ENCODE results near the gene HSCB.

Gene HSCB

GRCh38 chr22:28773461-28773867, 31.6 kb downstream of the HSCB start:
- Histone ChIP-seq H3K27ac (0 out of 2 replicates have a peak overlapping the region, but pooled peaks have one; percentile 30), H3K36me3 (ENCODE audit: insufficient read depth, low read length) (peaks cover 36% of the 10 kb centered on the region), H3K9me3 (ENCODE audit: low read depth, low read length) (no peaks in the 10 kb centered on the region), H3K4me3 (peak overlapping the region; percentile 92), H3K9ac (ENCODE audit: insufficient read length) (peak overlapping the region; percentile 96)
- DNase-seq (ENCODE audit: low read depth, low spot score) = no peak
- TF ChIP-seq POLR2AphosphoS5 (IDR thresholded peaks at IDR 0.05; ENCODE audit: borderline replicate concordance, low read depth, low read length) (no peak), EZH2 (IDR thresholded peaks at IDR 0.05) (no peak), FOXP2 (optimal IDR thresholded peaks at IDR 0.05; ENCODE audit: control extremely low read depth, extremely low read length, insufficient read depth) (no peak)

DNA sequence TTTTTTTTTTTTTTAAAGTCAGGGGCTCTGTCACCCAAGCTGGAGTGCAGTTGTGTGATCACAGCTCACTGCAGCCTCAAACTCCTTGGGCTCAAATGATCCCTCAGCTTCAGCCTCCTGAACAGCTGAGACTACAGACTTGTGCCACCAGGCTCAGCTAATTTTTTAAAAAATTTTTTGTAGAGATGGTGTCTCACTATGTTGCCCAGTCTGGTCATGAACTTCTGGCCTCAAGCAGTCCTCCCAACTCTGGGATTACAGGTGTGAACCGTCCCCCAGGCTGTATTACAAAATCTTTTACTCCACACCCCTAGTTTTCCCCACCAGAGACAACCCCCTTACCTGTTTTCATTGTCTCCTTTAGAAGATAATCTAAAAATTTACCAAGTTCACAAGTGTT, 32.5 kb downstream of the HSCB start:
- TF ChIP-seq POLR2AphosphoS5 (IDR thresholded peaks at IDR 0.05; ENCODE audit: borderline replicate concordance, low read depth, low read length) (no peak), EZH2 (IDR thresholded peaks at IDR 0.05) (no peak), FOXP2 (optimal IDR thresholded peaks at IDR 0.05; ENCODE audit: control extremely low read depth, extremely low read length, insufficient read depth) (no peak)
- Histone ChIP-seq H3K9ac (ENCODE audit: insufficient read length) (no peak overlapping the region), H3K36me3 (ENCODE audit: insufficient read depth, low read length) (peaks cover 39% of the 10 kb centered on the region), H3K9me3 (ENCODE audit: low read depth, low read length) (no peaks in the 10 kb centered on the region), H3K27ac (no peak overlapping the region), H3K4me3 (no peak overlapping the region)
- no peak for DNase-seq (ENCODE audit: low read depth, low spot score)

DNA sequence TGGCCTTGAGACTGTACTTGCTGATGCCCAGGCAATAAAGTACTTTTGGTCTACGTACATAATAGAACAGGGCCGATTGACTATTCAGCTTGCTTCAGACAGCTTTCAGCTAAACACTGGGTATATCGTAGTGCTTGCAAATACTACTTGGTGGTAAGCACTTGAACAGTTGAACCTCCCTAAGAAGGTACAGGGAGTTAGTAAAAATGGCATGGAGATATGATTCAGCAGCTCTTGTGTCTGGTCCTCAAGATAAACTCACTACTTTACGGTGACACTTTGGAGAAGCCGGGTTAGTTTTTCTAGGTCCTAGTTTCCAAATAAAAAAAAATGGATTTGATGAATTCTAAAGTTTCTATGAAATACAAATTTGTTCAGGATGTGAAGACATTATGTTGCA, 38.0 kb downstream of the HSCB start:
- no peak overlapping the region for H3K4me3 ChIP-seq
- no peak for DNase-seq (ENCODE audit: low read depth, low spot score)

DNA sequence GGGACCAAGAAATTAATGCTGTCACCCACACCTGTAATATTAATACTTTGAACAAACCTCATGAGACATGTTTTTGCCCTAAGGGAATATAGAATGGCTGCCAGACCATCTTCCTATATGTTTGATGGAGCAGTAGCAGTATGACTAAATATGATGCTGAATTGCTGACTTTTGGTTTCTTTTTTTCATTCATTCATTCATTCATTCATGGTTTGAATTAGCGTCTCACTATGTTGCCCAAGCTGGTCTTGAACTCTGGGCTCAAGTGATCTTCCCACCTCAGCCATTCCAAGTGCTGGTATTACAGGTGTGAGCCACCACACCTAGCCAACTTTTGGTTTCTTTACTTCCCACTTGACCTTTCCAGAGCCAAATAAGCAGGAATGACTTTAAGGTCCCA, 38.5 kb downstream of the HSCB start:
- no peak overlapping the region for H3K9ac ChIP-seq (ENCODE audit: insufficient read length)
- DNase-seq (ENCODE audit: low read depth, low spot score) = no peak
- TF ChIP-seq FOXP2 (optimal IDR thresholded peaks at IDR 0.05; ENCODE audit: control extremely low read depth, extremely low read length, insufficient read depth) (no peak), POLR2AphosphoS5 (IDR thresholded peaks at IDR 0.05; ENCODE audit: borderline replicate concordance, low read depth, low read length) (no peak), EZH2 (IDR thresholded peaks at IDR 0.05) (no peak)
- H3K27ac ChIP-seq = no peak overlapping the region
- H3K9me3 ChIP-seq (ENCODE audit: low read depth, low read length) = no peaks in the 10 kb centered on the region
- H3K4me3 ChIP-seq = no peak overlapping the region
- peaks cover 78% of the 10 kb centered on the region for H3K36me3 ChIP-seq (ENCODE audit: insufficient read depth, low read length)

More for the DNA sequence above, 38.0 kb downstream of the HSCB start:
- Histone ChIP-seq H3K27ac (peak overlapping the region; percentile 5; the same call in 1 of the 2 replicates), H3K9me3 (ENCODE audit: low read depth, low read length) (no peaks in the 10 kb centered on the region), H3K36me3 (ENCODE audit: insufficient read depth, low read length) (peaks cover 78% of the 10 kb centered on the region), H3K9ac (ENCODE audit: insufficient read length) (no peak overlapping the region)
- TF ChIP-seq POLR2AphosphoS5 (IDR thresholded peaks at IDR 0.05; ENCODE audit: borderline replicate concordance, low read depth, low read length) (no peak), EZH2 (IDR thresholded peaks at IDR 0.05) (no peak), FOXP2 (optimal IDR thresholded peaks at IDR 0.05; ENCODE audit: control extremely low read depth, extremely low read length, insufficient read depth) (no peak)

DNA sequence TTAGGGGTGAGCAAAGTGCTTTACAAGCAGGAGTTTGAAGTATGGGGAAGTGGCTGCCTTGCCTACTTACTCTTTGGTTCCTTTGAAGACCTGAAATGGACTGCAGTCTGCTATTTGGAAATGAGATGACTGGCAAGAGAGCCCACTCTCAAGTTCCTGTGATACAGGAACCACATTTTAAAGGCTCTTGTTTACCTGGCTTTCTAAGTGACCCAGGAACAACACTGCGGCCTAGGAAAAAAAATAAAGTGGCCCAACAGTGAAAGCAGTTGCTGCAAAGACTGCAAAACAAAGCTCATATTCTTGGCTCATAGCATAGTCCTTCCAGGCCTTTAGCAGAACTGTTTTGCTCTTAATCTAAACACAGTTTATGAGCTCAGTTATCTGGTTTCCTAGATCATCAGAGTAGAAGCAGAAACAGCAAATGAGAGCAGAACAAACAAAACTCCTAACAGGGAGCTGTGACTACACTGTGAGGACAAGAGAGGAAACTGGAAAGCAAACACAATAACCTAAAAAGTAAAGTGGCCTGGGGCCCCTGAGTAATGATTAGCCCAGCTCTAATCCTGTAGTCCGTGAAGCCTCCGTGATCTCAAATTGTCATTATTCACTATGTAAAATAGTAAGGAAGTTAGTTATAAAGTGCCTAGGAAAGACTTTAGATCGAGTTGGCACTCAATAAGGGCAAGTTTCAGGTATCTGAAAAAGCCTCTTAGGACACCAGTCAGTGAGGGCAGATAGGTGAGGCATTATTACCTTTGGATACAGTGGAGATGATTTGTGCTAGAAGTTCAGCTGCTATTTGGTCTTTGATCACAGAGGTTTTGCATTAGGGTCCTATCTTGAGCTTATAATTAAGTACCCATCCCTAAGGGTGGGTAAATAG, 42.2 kb downstream of the HSCB start:
- TF ChIP-seq EZH2 (IDR thresholded peaks at IDR 0.05) (no peak), FOXP2 (optimal IDR thresholded peaks at IDR 0.05; ENCODE audit: control extremely low read depth, extremely low read length, insufficient read depth) (no peak), POLR2AphosphoS5 (IDR thresholded peaks at IDR 0.05; ENCODE audit: borderline replicate concordance, low read depth, low read length) (no peak)
- no peak for DNase-seq (ENCODE audit: low read depth, low spot score)
- Histone ChIP-seq H3K9me3 (ENCODE audit: low read depth, low read length) (no peaks in the 10 kb centered on the region), H3K27ac (no peak overlapping the region), H3K36me3 (ENCODE audit: insufficient read depth, low read length) (peaks cover 80% of the 10 kb centered on the region), H3K4me3 (no peak overlapping the region), H3K9ac (ENCODE audit: insufficient read length) (no peak overlapping the region)

DNA sequence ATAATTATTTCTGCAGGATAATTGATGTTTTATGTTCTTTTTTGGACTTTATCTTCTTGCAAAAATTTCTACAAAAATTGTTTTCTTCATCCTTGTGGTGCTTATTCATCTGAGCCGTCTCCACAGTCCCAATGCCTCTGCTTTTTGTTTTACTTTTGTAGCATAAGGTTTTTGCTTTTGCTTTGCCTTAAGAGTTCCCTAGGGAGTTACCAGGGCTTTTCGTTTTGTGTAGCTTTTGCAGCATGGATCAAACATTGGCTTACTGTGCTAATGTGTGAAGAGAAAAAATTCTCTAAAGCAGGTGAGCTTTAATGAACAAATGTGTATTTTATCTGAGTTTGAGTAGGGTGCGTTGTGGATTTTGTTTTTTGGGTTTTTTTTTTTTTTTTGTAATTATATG, 46.8 kb downstream of the HSCB start:
- H3K36me3 ChIP-seq (ENCODE audit: insufficient read depth, low read length) = peaks cover 54% of the 10 kb centered on the region
- no peaks in the 10 kb centered on the region for H3K9me3 ChIP-seq (ENCODE audit: low read depth, low read length)
- no peak overlapping the region for H3K9ac ChIP-seq (ENCODE audit: insufficient read length)

DNA sequence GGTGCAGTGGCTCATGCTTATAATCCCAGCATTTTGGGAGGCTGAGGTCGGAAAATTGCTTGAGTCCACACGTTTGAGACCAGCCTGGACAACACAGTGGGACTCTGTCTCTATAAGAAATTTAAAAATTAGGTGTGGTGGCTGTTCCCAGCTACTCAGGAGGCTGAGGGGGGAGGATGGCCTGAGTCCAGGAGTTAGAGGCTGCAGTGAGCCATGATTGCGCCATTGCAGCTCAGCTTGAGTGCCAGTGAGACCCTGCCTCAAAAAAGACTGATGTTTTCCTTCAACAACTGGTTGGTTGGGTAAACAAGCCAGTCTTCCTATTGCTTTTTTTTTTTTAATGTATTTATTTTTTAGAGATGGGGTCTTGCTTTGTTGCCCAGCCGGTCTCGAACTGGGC, 49.3 kb downstream of the HSCB start:
- DNase-seq (ENCODE audit: low read depth, low spot score) = no peak
- Histone ChIP-seq H3K27ac (no peak overlapping the region), H3K9me3 (ENCODE audit: low read depth, low read length) (no peaks in the 10 kb centered on the region), H3K36me3 (ENCODE audit: insufficient read depth, low read length) (peaks cover 54% of the 10 kb centered on the region), H3K4me3 (no peak overlapping the region), H3K9ac (ENCODE audit: insufficient read length) (no peak overlapping the region)
- TF ChIP-seq EZH2 (IDR thresholded peaks at IDR 0.05) = no peak
- no peak for TF ChIP-seq POLR2AphosphoS5 (IDR thresholded peaks at IDR 0.05; ENCODE audit: borderline replicate concordance, low read depth, low read length)
- no peak for TF ChIP-seq FOXP2 (optimal IDR thresholded peaks at IDR 0.05; ENCODE audit: control extremely low read depth, extremely low read length, insufficient read depth)

More for the DNA sequence above, 46.8 kb downstream of the HSCB start:
- no peak overlapping the region for H3K27ac ChIP-seq
- DNase-seq (ENCODE audit: low read depth, low spot score) = no peak
- TF ChIP-seq EZH2 (IDR thresholded peaks at IDR 0.05) (no peak), FOXP2 (optimal IDR thresholded peaks at IDR 0.05; ENCODE audit: control extremely low read depth, extremely low read length, insufficient read depth) (no peak)
- H3K4me3 ChIP-seq = no peak overlapping the region

GRCh38 chr22:28791841-28792490, 50.1 kb downstream of the HSCB start:
- TF ChIP-seq FOXP2 (optimal IDR thresholded peaks at IDR 0.05; ENCODE audit: control extremely low read depth, extremely low read length, insufficient read depth) (no peak), EZH2 (IDR thresholded peaks at IDR 0.05) (no peak), POLR2AphosphoS5 (IDR thresholded peaks at IDR 0.05; ENCODE audit: borderline replicate concordance, low read depth, low read length) (no peak)
- no peak overlapping the region for H3K4me3 ChIP-seq
- peaks cover 54% of the 10 kb centered on the region for H3K36me3 ChIP-seq (ENCODE audit: insufficient read depth, low read length)
- no peak overlapping the region for H3K9ac ChIP-seq (ENCODE audit: insufficient read length)
- no peak for DNase-seq (ENCODE audit: low read depth, low spot score)
- H3K9me3 ChIP-seq (ENCODE audit: low read depth, low read length) = no peaks in the 10 kb centered on the region
- H3K27ac ChIP-seq = no peak overlapping the region
